Memory B cell (primary cell): ENCODE data around the gene HLA-G.
"Not testable (repeated sequence)": the region's sequence is repeated elsewhere in the genome, so short reads cannot be mapped to it uniquely, and the experiment has no call there.

Experiments
- ATAC-seq: fragments of 150-1000 bp; cut with Tn5 transposase; 2 replicates; pipeline ENCODE4 v1.10.0; 2021; ENCODE audit warnings: low read depth, mild to moderate bottlenecking, moderate library complexity
- DNase-seq, 2 donors: peaks; one replicate each; pipeline ENCODE4 v3.0.0; 2022; ENCODE audit warnings: low spot score in 2 of 2
- H3K27ac Mint-ChIP-seq: one replicate; pipeline ENCODE4 v1.8.0; 2022; ENCODE audit warnings: mild to moderate bottlenecking, moderate library complexity, mixed read lengths
- H3K27me3 Mint-ChIP-seq: one replicate; pipeline ENCODE4 v1.8.0; 2022; ENCODE audit warnings: mixed read lengths
- H3K36me3 Mint-ChIP-seq: one replicate; pipeline ENCODE4 v1.8.0; 2022; ENCODE audit warnings: mild to moderate bottlenecking, mixed read lengths
- H3K4me1 Mint-ChIP-seq: one replicate; pipeline ENCODE4 v1.8.0; 2022; ENCODE audit warnings: mixed read lengths
- H3K4me3 Mint-ChIP-seq: one replicate; pipeline ENCODE4 v1.8.0; 2022; ENCODE audit warnings: mild to moderate bottlenecking, moderate library complexity, mixed read lengths
- H3K9me3 Mint-ChIP-seq: one replicate; pipeline ENCODE4 v1.8.0; 2022; ENCODE audit warnings: mixed read lengths

The HLA-G gene

GRCh38 chr6:29870104-29870503 is 42.5 kb downstream of the HLA-G start:
- Mint-ChIP-seq H3K4me3 (no peak overlapping the region), H3K9me3 (peaks cover 1% of the 10 kb centered on the region), H3K27me3 (peaks cover 20% of the 10 kb centered on the region), H3K4me1 (no peaks in the 10 kb centered on the region), H3K36me3 (peaks cover 6% of the 10 kb centered on the region), H3K27ac (no peak overlapping the region)
- ATAC-seq (no peak), DNase-seq (no peak)

- Mint-ChIP-seq H3K27ac (no peak overlapping the region), H3K36me3 (peaks cover 25% of the 10 kb centered on the region), H3K4me1 (no peaks in the 10 kb centered on the region), H3K9me3 (peaks cover 3% of the 10 kb centered on the region), H3K4me3 (no peak overlapping the region), H3K27me3 (peaks cover 5% of the 10 kb centered on the region)
- ATAC-seq (no peak), DNase-seq (no peak)
Measured at GRCh38 chr6:29872791-29873190, 45.2 kb downstream of the HLA-G start.

DNA sequence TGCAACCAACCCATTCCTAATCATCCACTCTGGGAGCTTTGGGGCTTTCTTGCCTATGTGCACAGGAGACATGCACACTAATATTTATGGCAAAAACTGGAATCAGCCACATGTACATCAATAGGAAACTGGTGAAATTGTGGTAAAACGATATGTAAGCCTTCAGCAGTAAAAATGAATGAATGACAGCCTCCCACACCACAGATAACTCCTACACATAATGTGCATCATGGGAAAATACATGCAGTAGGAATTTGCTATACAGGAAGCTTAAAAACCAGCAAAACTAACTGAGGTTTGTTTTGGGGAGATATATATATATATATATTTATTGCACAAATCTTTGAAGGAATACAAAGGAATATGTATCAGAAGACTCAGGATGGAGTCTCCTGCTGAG is 47.6 kb downstream of the HLA-G start:
- H3K4me3 Mint-ChIP-seq = no peak overlapping the region
- H3K27me3 Mint-ChIP-seq = no peaks in the 10 kb centered on the region
- no peaks in the 10 kb centered on the region for H3K4me1 Mint-ChIP-seq
- peaks cover 3% of the 10 kb centered on the region for H3K9me3 Mint-ChIP-seq
- no peak overlapping the region for H3K27ac Mint-ChIP-seq
- ATAC-seq = no peak
- DNase-seq = no peak
- peaks cover 25% of the 10 kb centered on the region for H3K36me3 Mint-ChIP-seq

DNA sequence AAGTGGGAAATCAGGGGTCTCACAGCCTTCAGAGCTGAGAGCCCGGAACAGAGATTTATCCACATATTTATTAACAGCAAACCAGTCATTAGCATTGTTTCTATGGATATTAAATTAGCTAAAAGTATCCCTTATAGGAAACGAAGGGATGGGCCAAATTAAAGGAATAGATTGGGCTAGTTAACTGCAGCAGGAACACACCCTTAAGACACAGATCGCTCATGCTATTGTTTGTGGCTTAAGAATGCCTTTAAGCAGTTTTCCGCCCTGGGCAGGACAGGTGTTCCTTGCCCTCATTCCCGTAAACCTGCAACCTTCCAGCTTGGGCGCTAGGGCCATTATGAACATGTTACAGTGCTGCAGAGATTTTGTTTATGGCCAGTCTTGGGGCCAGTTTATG is 48.1 kb downstream of the HLA-G start:
- not testable (repeated sequence) for H3K27ac Mint-ChIP-seq, H3K27me3 Mint-ChIP-seq, DNase-seq, H3K4me1 Mint-ChIP-seq, H3K9me3 Mint-ChIP-seq, ATAC-seq, H3K4me3 Mint-ChIP-seq
- peaks cover 25% of the 10 kb centered on the region for H3K36me3 Mint-ChIP-seq
